Inflammatory macrophage (primary cell): ENCODE data around the gene EDN3.
"Not testable (repeated sequence)": the region's sequence is repeated elsewhere in the genome, so short reads cannot be mapped to it uniquely, and the experiment has no call there.

Source experiments
- DNase-seq, 2 donors: peaks; one replicate each; pipeline ENCODE4 v3.0.0-alpha.2; 2020 to 2022

EDN3 gene

DNA sequence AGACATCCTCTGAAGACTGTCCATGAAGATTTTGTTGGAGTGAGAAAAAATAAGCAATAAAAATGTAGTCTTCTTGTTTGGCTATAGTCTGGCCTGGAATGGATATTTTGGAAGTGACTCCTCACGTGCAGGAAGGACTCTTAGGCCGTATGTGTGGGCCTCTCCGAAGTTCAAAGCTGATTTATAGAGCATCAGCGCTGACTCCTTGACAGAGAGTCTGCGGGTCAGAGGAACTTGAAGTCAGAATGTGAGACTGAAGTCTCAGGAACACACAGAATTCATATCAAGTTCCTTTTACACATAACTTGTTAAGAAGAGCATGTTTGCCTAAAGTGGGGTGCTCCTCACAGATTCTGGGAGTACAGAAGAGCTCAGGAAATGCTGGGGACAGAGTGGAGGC lies 36.1 kb downstream of the EDN3 start:
- DNase-seq, result no peak

GRCh38 chr20:59338444-59338843 lies 38.0 kb downstream of the EDN3 start:
- DNase-seq, result not testable (repeated sequence)

- no peak for DNase-seq
These were observed 39.9 kb downstream of the EDN3 start for GRCh38 chr20:59340201-59340885.

DNA sequence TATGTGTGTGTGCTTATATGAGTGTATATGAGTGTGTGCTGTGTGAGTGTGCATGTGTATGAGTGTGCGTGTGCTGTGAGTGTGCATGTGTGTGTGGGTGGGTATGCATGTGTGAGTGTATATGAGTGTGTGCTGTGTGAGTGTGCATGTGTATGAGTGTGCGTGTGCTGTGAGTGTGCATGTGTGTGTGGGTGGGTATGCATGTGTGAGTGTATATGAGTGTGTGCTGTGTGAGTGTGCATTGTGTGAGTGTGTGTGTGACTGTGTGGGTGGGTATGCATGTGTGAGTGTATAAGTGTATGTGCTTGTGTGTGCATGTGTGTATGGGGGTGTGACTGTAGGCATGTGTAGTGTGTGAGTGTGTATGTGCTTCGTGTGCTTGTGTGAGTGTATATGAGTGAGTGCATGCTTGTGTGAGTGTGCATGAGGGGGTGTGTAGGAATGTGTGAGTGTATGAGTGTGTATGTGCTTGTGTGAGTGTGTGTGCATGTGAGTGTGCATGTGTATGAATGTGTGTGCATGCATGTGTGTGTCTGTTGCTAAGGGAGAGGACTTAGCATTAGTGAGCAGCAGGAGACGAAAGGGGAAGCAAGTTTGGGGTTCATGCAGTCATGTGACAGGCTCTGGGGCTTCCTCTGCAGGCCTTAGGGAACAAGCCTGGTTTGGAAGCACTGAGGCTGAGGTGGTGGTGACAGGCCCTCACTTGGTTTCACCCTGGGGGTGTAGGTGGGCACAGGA lies 41.0 kb downstream of the EDN3 start:
- peak; percentile 46 to 57 for DNase-seq

- DNase-seq, result no peak
These were observed 41.9 kb downstream of the EDN3 start for GRCh38 chr20:59342023-59342957.

GRCh38 chr20:59346061-59346460 lies 45.6 kb downstream of the EDN3 start:
- DNase-seq, result no peak

DNA sequence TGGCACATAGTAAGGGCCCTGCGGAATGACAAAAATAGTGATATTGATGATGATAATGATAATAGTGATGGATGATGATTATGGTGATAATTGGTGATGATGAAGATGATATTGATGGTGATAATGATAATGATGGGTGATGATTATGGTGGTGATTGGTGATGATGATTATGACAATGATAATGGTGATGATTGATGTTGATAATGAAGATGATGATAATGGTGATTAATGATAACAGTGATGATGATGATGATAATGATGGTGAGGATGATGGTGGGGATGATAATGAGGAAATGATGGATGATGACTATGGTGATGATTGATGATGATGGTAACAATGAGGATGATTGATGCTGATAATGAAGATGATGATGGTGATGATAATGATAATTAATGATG lies 48.9 kb downstream of the EDN3 start:
- DNase-seq, result no peak

GRCh38 chr20:59350330-59351156 lies 50.1 kb downstream of the EDN3 start:
- DNase-seq, result no peak

DNA sequence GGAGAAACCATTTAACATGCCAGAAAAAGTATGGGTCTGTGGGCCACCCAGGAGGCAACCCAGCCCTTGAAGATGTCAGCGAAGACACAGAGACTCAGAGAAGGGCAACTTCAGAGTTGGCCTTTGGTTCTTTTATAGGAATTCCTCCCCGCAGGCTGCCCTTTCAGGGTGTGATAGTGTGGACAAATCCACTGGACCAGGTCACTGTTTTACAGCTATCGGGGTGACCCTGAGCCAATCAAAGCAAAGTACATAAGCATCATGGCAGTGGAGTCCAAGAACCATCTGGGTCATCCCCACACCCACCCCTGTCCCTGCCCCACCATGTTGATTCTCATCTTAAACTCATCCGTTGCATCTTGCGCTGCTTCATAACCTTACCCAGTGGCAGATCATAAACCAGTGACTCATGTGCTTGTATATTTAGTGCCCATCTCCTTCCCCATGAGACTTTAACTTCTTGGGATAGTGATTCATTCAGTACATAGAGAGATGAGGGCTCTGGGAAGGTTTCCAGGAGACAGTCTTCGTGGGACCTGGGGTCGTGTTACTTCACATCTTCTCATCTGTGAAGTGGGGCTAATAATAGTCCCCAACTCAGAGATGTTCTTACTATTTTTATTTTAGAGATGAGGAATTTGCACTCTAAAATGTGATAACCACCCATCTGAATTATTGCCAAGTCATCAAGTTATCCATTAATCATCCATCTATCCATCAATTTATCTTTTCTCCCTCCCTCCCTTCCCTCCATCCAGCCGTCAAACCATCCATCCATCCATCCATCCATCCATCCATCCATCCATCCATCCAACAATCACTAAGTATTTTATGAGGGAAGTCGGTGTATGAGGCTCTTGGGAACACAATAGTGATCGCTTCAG lies 51.0 kb downstream of the EDN3 start:
- no peak for DNase-seq

- no peak for DNase-seq
These were observed 52.1 kb downstream of the EDN3 start for GRCh38 chr20:59352541-59352940.

GRCh38 chr20:59352990-59353389 lies 52.6 kb downstream of the EDN3 start:
- no peak for DNase-seq

- DNase-seq, result no peak
These were observed 54.0 kb downstream of the EDN3 start for GRCh38 chr20:59354460-59354859.

- no peak for DNase-seq
These were observed 54.8 kb downstream of the EDN3 start for GRCh38 chr20:59355242-59355641.

- DNase-seq, result no peak
These were observed 56.3 kb downstream of the EDN3 start for GRCh38 chr20:59356662-59357165.

DNA sequence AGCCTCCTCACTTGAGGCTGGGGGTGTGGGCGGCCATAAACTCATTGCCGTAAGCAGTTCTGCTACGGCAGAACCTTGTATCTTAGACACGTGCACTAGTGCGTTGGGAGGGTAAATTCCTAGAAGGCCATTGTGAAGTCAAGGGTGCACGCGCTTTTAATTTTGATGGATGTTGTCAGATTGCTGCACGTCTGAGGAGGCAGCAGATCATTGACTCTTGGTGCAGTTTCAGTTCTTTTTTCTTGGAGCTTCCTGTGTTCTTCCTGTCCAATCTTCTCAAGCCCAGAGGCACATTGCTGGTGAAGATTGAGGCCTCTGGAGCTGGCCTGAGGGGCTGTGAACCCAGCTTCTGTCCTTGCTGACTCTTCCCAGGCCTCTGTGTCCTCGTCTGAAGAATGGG lies 58.4 kb downstream of the EDN3 start:
- DNase-seq, result not testable (repeated sequence)

- no peak for DNase-seq
These were observed 59.7 kb downstream of the EDN3 start for GRCh38 chr20:59359906-59360725.

DNA sequence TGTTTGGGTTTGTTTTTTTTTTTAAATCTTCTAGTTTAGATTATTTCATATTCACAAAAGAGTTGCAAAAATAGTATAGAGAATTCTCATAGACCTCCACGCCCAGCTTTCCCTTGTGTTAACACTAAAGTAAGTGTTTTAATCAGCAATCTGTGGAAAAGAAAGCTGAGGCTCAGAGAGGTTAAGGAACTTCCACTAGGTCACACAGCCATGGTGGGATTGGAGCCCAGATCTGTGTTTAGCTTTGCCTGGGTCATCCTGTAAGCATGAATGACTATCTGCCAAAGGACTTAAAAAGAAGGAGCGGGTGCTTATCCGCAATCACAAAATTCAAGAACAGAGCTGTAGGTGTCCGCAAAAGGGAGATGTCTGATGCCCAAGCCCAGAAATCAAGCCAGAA lies 60.5 kb downstream of the EDN3 start:
- DNase-seq, result no peak

DNA sequence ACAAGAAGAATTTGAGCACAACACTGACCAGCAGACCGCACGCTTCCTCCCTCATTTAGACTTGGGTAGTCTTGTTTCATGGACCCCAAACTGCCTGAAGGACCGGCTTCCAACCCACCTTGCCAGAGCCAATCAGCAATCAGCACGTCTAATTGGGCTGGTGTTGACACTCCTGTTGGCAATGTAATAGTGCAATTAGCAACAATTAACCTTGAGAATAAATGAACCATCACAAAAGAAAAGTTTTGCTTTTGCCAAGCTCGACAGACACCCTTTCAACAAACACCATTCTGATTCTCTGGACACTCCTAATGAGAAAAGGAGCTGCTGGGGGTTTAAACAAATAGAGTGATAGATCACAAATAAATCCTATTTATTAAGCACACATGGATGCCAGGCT lies 61.0 kb downstream of the EDN3 start:
- DNase-seq, result no peak

DNA sequence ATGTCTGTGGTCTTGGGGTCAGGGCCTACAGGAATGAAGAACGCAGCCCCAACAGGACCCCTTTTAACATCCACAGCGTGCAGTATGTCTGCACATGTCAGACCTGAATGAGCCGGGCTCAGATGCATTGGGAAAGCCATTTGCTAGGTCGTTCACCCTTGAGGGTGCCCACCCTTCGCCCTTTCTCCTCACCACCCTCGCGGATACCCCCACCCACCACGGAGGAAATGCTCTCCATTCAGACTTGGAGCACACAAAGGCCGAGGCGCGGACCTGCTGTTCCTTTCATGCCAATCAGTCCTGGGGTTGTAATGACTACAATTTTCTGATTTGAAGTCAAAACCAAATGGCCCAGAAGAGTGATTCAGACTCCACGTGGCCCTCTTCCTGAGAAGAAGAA lies 62.7 kb downstream of the EDN3 start:
- DNase-seq, result no peak

DNA sequence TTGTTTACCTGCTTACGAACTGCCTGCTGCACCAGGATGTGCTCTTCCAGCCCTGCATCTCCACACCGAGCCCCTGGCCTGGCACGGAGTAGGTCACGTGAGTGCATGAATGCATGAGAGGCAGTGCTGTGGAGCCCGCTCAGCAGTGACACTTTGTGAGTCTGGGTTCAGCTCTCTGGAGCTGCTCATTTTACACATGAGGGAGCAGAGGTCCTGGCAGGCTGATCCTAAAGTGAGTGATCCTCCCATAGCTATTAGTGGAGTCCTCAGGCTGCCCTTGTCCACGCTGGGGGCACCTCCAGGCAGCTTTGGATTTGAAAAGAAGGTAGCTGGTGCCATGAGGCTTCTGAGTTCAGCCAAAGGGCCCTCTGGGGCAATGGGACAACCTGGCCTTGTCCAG lies 64.2 kb downstream of the EDN3 start:
- no peak for DNase-seq
